ENCODE results near the gene EIF4G3.

The EIF4G3 gene

DNA sequence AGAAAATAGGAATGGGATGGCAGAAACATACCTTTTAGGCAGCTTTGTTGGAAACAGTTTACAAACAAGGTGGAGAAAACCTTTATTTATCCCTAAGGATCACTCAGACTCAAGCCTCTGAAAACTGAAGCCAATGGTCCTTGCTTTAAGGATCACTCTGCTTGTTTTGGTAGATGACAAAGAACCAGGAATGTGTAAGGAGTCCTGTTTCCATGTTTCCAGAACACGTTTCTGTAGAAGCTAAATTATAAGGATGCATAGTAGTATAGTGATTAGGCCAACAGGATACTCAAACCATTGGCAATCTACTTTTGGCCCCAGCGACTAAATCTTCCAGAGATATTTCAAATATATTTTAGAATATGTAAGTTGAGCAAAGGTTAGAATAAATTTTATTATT is 240.5 kb downstream of the EIF4G3 start:
- ATAC-seq, result no peak

DNA sequence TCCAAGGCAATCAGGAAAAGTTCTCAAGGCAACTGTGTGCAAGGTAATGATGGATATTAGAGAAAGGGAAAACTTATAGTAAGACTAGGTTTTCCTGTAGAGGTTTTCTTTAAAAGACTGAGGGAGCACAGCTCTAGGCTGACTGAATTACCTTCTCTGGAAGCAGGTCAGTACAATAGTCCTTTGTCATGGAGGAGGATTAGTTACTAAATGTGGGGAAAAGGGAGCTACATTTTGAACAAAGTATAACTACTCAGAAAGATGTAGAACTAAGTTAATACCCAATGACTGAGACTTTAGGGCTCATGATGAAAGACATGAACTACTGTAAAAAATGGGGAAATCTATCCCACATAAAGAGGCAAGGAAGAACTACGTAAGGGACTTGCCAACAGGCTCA is 241.0 kb downstream of the EIF4G3 start:
- TF ChIP-seq, protein P1, sequence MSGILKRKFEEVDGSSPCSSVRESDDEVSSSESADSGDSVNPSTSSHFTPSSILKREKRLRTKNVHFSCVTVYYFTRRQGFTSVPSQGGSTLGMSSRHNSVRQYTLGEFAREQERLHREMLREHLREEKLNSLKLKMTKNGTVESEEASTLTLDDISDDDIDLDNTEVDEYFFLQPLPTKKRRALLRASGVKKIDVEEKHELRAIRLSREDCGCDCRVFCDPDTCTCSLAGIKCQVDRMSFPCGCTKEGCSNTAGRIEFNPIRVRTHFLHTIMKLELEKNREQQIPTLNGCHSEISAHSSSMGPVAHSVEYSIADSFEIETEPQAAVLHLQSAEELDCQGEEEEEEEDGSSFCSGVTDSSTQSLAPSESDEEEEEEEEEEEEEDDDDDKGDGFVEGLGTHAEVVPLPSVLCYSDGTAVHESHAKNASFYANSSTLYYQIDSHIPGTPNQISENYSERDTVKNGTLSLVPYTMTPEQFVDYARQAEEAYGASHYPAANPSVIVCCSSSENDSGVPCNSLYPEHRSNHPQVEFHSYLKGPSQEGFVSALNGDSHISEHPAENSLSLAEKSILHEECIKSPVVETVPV (CRISPR knock-in tag; IDR thresholded peaks at IDR 0.05), result no peak
- TF ChIP-seq TOX (CRISPR knock-in tag; IDR thresholded peaks at IDR 0.05; ENCODE audit: borderline replicate concordance) (no peak), ARNTL (CRISPR knock-in tag; IDR thresholded peaks at IDR 0.05; ENCODE audit: borderline replicate concordance, low read depth) (no peak), GLIS3 (CRISPR knock-in tag; IDR thresholded peaks at IDR 0.05) (no peak), ZFP3 (CRISPR knock-in tag; IDR thresholded peaks at IDR 0.05) (no peak), RARB (CRISPR knock-in tag; IDR thresholded peaks at IDR 0.05) (no peak)
- ATAC-seq, result no peak

More for the DNA sequence above, 240.5 kb downstream of the EIF4G3 start:
- TF ChIP-seq ARNTL (CRISPR knock-in tag; IDR thresholded peaks at IDR 0.05; ENCODE audit: borderline replicate concordance, low read depth), result no peak
- TF ChIP-seq, protein P2, sequence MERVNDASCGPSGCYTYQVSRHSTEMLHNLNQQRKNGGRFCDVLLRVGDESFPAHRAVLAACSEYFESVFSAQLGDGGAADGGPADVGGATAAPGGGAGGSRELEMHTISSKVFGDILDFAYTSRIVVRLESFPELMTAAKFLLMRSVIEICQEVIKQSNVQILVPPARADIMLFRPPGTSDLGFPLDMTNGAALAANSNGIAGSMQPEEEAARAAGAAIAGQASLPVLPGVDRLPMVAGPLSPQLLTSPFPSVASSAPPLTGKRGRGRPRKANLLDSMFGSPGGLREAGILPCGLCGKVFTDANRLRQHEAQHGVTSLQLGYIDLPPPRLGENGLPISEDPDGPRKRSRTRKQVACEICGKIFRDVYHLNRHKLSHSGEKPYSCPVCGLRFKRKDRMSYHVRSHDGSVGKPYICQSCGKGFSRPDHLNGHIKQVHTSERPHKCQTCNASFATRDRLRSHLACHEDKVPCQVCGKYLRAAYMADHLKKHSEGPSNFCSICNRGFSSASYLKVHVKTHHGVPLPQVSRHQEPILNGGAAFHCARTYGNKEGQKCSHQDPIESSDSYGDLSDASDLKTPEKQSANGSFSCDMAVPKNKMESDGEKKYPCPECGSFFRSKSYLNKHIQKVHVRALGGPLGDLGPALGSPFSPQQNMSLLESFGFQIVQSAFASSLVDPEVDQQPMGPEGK (CRISPR knock-in tag; IDR thresholded peaks at IDR 0.05; ENCODE audit: borderline replicate concordance), result no peak
- no peak for TF ChIP-seq ZFP3 (CRISPR knock-in tag; IDR thresholded peaks at IDR 0.05)
- TF ChIP-seq TOX (CRISPR knock-in tag; IDR thresholded peaks at IDR 0.05; ENCODE audit: borderline replicate concordance), result no peak
- TF ChIP-seq, protein P3, sequence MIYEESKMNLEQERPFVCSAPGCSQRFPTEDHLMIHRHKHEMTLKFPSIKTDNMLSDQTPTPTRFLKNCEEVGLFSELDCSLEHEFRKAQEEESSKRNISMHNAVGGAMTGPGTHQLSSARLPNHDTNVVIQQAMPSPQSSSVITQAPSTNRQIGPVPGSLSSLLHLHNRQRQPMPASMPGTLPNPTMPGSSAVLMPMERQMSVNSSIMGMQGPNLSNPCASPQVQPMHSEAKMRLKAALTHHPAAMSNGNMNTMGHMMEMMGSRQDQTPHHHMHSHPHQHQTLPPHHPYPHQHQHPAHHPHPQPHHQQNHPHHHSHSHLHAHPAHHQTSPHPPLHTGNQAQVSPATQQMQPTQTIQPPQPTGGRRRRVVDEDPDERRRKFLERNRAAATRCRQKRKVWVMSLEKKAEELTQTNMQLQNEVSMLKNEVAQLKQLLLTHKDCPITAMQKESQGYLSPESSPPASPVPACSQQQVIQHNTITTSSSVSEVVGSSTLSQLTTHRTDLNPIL (CRISPR knock-in tag; IDR thresholded peaks at IDR 0.05; ENCODE audit: low read depth), result no peak
- TF ChIP-seq BACH2 (CRISPR knock-in tag; IDR thresholded peaks at IDR 0.05; ENCODE audit: borderline replicate concordance), result no peak
- TF ChIP-seq, protein P1 (CRISPR knock-in tag; IDR thresholded peaks at IDR 0.05), result no peak
- TF ChIP-seq CSDC2 (CRISPR knock-in tag; IDR thresholded peaks at IDR 0.05), result no peak
- no peak for TF ChIP-seq SNAI2 (CRISPR knock-in tag; IDR thresholded peaks at IDR 0.05)
- TF ChIP-seq TCF4 (CRISPR knock-in tag; IDR thresholded peaks at IDR 0.05; ENCODE audit: borderline replicate concordance), result no peak
- TF ChIP-seq, protein P4, sequence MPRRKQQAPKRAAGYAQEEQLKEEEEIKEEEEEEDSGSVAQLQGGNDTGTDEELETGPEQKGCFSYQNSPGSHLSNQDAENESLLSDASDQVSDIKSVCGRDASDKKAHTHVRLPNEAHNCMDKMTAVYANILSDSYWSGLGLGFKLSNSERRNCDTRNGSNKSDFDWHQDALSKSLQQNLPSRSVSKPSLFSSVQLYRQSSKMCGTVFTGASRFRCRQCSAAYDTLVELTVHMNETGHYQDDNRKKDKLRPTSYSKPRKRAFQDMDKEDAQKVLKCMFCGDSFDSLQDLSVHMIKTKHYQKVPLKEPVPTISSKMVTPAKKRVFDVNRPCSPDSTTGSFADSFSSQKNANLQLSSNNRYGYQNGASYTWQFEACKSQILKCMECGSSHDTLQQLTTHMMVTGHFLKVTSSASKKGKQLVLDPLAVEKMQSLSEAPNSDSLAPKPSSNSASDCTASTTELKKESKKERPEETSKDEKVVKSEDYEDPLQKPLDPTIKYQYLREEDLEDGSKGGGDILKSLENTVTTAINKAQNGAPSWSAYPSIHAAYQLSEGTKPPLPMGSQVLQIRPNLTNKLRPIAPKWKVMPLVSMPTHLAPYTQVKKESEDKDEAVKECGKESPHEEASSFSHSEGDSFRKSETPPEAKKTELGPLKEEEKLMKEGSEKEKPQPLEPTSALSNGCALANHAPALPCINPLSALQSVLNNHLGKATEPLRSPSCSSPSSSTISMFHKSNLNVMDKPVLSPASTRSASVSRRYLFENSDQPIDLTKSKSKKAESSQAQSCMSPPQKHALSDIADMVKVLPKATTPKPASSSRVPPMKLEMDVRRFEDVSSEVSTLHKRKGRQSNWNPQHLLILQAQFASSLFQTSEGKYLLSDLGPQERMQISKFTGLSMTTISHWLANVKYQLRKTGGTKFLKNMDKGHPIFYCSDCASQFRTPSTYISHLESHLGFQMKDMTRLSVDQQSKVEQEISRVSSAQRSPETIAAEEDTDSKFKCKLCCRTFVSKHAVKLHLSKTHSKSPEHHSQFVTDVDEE (CRISPR knock-in tag; IDR thresholded peaks at IDR 0.05), result no peak
- no peak for TF ChIP-seq ZNF8 (CRISPR knock-in tag; IDR thresholded peaks at IDR 0.05)

DNA sequence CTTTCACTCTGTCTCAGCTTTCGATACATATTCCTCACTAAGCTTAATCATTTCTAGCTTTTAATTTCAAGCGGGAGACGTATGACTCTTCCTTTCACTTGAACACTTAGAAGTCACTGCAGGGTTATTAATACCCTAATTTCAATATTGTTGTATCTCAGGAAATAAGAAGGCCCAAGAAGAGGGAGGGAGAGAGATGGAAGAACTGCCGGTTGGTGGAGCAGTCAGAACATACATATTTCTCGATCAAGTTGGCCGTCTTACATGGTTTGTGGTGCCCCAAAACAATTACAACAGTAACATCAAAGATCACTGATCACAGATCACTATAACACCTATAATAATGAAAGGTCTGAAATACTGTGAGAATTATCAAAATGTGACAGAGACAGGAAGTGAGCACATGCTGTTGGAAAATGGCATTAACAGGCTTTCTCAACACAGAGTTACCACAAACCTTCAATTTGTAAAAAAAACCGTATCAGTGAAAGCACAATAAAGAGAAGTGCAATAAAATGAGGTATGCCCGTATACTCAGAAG is 244.2 kb downstream of the EIF4G3 start:
- no peak for ATAC-seq
- TF ChIP-seq CSDC2 (CRISPR knock-in tag; IDR thresholded peaks at IDR 0.05) (no peak), ZFP30 (CRISPR knock-in tag; IDR thresholded peaks at IDR 0.05) (no peak), ZC3H10 (CRISPR knock-in tag; IDR thresholded peaks at IDR 0.05) (no peak), RARB (CRISPR knock-in tag; IDR thresholded peaks at IDR 0.05) (no peak), ZNF565 (CRISPR knock-in tag; conservative IDR thresholded peaks at IDR 0.05; ENCODE audit: low read depth) (no peak), GLIS3 (CRISPR knock-in tag; IDR thresholded peaks at IDR 0.05) (no peak), TCF4 (CRISPR knock-in tag; IDR thresholded peaks at IDR 0.05; ENCODE audit: borderline replicate concordance) (no peak), ARNTL (CRISPR knock-in tag; IDR thresholded peaks at IDR 0.05; ENCODE audit: borderline replicate concordance, low read depth) (no peak), ESRRG (CRISPR knock-in tag; IDR thresholded peaks at IDR 0.05) (no peak)
- TF ChIP-seq, protein P1 (CRISPR knock-in tag; IDR thresholded peaks at IDR 0.05), result no peak
- TF ChIP-seq, protein P4 (CRISPR knock-in tag; IDR thresholded peaks at IDR 0.05), result no peak
- TF ChIP-seq, protein P3 (CRISPR knock-in tag; IDR thresholded peaks at IDR 0.05; ENCODE audit: low read depth), result no peak
- TF ChIP-seq, protein P2 (CRISPR knock-in tag; IDR thresholded peaks at IDR 0.05; ENCODE audit: borderline replicate concordance), result no peak
